MV-4-11 (cell line): Measurements from ENCODE around the gene PHLDB2.

Experiments
- DNase-seq: peaks from one replicate; lab custom pipeline; 2025; lab: John Stamatoyannopoulos, UW

PHLDB2 gene

DNA sequence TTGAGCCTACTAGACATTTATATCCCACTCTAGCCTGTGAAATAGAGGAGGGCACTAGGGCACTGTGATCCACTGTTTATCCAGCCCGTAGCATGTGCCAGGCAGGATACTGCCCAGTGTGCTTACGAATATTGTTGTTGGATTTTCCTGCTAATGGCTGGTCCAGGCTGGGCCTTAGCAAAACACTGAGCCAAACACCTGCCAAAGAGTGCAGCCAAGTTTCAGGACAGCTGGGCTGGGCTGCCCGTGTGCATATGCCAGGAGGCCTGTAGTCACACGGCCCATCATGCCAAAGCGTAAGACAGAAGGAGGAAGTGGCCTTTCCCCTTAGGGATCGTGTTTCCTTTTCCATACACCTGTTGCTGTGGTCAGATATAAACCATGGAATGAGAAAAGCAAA lies 65.2 kb downstream of the PHLDB2 start:
- DNase-seq, result no peak

DNA sequence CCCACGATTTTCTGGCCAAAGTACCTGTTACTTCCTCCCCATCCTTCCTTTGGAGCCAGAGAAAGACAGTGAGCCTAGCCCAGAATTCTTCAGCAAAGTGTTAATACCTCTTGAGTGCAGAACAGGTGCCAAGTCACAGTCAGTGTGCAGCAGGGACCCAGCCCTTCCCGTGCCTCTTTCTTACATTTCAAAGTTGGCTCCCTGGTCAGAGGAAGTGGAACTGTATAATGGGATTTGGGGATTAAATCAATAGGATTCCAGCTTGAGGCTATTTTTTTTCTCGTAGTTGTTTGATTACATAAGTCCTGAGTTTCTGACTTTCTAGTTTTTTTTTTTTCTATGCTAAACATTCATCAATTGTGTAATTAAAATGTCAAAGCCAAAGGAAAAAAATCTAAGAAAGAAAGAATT lies 67.2 kb downstream of the PHLDB2 start:
- no peak for DNase-seq

DNA sequence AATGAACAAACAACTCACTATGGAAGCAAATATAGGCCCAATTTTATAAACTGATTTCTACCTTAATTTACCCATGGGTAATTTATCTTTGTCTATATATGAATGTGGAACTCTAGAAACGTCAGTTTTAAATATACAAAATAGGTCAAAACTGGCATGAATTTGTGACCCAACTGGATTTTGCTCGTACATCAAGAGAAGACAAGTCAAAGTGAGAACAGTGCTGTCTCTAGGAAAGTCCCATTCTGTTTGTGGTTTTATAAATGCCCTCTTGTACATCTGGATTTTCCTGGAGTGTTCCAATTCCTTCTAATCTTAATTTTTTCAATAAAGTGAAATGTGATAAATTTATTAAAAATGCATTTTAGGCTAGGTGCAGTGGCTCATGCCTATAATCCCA lies 69.5 kb downstream of the PHLDB2 start:
- no peak for DNase-seq

DNA sequence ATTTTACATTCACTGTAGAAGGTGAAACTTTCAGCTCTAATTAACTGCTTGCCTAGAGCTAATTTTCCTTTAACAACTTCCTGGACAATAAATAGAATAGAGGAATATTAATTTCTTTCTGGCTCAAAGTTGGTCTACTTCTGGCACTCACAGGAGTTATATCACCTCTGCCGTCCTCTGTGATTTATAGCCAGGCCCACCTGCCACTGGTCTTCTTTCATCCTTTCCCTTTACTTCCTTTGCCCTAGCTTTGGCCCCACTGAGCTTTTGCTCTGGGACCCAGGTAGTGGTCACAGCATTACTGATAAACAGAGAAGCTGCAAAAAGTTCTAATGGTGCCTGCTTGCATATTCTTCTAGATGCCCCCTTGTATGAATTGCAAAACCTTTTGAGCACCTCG lies 70.4 kb downstream of the PHLDB2 start:
- no peak for DNase-seq

- no peak for DNase-seq
Measured at GRCh38 chr3:111932946-111933345, 73.9 kb downstream of the PHLDB2 start.

GRCh38 chr3:111936191-111936841 lies 77.3 kb downstream of the PHLDB2 start:
- DNase-seq, result no peak

- DNase-seq, result no peak
Measured at GRCh38 chr3:111936967-111937366, 77.9 kb downstream of the PHLDB2 start.

GRCh38 chr3:111937871-111938270 lies 78.8 kb downstream of the PHLDB2 start:
- no peak for DNase-seq

DNA sequence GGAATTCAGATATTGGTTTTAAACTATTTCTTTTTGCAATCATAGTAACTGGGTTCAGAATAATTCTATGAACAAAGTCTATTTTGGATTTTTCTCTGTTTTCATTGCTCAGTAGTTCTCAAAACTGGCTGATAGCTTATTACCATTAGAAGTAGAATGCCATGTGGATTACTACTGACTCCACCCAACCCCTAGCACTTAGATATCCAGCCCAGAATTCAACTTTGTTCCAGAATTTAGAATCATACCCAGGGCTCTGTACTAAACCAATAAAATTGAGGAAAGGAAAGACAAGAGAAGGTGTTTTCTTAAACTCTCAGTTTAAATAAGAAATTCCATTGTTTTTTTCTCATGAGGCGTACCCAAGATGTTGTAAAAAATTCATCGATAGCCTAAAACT lies 80.8 kb downstream of the PHLDB2 start:
- no peak for DNase-seq

DNA sequence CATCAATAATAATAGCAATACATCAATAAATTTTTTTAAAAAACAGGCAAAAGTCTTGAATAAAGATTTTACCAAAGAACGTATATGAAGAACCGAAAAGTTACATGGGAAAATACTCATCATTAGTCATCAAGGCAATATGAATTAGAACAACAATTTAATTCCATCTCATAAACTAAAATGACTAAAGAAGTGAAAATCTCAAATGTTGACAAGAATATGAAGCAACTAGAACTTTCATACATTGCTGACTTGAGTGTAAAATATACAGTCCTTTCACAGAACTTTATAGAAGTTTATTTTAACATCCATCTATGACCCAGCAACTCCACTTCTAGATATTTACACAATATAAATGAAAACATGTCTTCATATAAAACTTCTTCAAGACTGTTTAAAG lies 84.5 kb downstream of the PHLDB2 start:
- DNase-seq, result no peak

GRCh38 chr3:111944372-111944771 lies 85.3 kb downstream of the PHLDB2 start:
- DNase-seq, result no peak

DNA sequence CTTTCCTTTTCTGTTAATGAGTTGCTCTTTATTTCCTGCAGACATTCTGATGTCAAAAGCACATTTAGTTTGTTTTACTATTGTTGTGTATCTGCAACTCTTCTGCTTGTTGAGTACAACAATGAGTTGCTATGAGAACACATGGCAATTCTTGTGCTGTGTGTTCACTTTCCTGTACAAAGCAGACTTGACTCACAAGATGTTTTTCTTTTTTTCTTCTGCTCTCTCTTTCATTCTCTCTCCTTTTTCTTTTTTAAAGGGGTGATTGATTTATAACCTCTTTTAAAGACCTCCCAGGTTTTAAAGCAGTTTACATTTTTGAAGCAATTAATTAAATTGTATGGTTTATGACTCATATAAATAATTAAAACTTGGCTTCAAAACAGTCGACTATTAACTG lies 88.2 kb downstream of the PHLDB2 start:
- DNase-seq, result no peak

DNA sequence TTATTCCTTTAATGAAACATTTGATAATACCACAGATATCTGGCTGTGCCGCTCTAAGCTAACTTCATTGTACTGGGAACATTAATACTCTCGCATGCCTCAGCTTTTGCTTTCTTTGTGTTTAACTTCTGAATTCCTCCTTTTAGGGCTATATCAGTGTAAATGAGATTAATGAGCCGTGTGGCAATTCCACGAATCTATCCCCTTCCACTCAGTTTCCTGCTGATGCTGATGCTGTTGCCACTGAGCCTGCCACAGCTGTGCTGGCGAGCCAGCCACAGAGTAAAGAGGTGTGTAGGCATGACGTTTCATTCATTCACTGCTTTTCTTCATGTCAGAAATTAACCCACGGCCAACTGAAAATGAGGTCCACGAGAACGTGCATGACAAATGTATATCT lies 89.7 kb downstream of the PHLDB2 start:
- no peak for DNase-seq

GRCh38 chr3:111949712-111950111 lies 90.6 kb downstream of the PHLDB2 start:
- no peak for DNase-seq

DNA sequence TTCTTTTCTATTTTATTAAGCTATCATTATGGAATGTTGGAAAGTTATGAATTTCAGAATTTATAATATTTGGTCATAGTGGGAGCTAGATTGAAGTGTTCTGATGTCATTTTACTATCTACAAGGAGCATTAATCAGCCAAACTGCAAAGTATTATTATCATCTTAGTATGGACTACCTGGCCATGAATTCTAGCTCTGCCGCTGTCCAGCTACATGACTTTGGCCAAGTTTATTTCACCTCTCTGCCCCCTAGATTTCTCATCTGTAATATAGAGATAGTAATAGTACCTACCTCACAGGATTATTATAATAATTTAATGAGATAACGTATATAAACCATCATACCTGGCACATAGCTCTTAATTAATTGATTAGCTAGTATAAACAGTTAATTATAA lies 92.0 kb downstream of the PHLDB2 start:
- DNase-seq, result no peak

DNA sequence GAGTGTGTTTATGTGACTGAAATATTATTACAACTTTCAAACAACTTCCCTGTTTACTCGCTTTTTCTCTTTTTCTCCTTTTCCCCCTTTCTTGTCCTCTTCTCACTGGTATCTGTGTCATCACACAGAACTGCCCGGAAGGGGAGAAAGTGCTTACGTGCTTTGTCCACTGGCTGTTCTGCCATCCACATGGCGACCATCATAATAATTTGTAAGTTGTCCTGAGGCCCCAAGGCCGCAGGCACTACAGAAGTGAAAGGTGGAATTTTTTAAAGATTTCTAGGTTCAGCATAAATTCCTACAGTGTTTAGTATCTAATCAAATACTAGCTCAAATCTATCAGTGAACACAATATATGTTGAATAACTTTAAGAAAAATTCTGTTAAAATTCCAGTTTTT lies 93.0 kb downstream of the PHLDB2 start:
- no peak for DNase-seq

DNA sequence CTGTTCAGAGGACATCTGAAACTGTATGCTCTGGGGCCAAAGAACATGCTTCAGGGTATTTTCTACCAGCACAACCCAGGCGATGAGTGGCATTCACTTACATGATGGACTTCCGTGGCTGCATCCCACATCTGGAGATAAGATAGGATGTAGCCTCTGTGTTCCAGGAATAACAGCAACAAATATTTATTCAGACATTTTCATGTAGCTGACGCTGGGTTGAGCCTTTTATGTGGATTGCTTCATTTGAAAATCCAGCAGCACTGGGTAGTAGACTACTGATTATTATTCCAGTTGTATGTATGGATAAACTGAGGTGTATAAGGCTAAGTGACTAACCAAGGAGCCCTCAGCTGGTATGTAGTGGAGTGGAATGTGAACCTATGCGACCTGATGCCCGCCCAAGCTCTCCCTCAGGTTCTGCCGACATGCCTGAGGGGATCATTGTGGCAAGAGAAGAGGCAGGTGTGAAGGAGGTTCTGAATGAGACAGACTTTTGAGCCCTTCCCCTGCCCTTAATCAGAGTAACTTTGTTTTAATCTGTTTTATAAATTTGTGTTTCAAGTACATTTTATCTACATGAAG lies 93.9 kb downstream of the PHLDB2 start:
- DNase-seq, result no peak

DNA sequence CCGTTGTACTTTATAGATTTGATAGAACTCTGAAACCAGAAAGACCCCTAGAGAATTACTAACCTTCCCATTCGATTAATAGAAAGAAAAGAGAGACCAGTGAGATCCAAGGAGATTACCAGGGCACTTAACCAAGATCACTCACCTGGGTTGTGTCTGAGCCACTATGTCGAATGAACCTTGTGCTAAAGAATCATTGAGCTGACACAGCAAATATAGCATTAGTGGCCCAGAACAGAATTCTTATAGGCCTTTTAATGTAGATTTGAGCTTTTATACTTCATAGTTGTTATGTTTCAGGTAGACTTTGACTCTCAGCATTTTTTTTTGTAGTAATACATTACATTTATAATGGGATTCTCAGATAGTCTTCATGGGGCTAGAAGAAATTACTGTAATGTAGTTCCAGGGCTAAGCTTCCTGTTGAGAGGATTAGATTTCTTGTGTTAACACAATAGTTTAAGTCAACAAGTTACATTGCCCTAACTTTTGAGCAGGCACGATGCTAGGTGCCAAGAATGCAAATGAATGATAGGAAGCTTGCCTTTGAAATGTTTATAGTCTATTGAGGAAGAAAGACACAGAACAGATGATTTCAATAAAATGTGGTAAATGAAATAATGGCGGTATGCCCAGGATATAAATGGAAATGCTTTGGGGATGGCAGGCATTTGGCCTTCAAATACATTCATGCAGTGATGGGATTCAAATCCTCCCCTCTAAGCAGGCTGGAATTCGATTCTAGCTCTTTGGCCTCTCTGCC lies 95.3 kb downstream of the PHLDB2 start:
- DNase-seq, result no peak

DNA sequence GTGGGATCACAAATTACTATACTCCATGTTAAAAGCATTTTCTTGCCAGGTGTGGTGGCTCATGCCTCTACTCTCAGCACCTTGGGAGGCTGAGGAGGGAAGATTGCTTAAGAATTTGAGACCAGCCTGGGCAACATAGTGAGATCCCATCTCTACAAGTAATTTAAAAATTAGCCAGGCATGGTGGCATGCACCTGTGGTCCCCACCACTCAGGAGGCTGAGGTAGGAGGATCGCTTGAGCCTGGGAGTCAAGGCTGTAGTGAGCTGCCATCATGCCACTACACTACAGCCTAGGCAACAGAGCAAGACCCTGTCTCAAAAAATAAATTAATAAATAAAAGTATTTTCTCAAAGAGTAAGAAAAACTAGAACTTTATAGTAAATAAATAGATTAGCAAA lies 96.8 kb downstream of the PHLDB2 start:
- DNase-seq, result no peak

- no peak for DNase-seq
Measured at GRCh38 chr3:111956449-111956848, 97.4 kb downstream of the PHLDB2 start.

- DNase-seq, result no peak
Measured at GRCh38 chr3:111956995-111957734, 98.1 kb downstream of the PHLDB2 start.

DNA sequence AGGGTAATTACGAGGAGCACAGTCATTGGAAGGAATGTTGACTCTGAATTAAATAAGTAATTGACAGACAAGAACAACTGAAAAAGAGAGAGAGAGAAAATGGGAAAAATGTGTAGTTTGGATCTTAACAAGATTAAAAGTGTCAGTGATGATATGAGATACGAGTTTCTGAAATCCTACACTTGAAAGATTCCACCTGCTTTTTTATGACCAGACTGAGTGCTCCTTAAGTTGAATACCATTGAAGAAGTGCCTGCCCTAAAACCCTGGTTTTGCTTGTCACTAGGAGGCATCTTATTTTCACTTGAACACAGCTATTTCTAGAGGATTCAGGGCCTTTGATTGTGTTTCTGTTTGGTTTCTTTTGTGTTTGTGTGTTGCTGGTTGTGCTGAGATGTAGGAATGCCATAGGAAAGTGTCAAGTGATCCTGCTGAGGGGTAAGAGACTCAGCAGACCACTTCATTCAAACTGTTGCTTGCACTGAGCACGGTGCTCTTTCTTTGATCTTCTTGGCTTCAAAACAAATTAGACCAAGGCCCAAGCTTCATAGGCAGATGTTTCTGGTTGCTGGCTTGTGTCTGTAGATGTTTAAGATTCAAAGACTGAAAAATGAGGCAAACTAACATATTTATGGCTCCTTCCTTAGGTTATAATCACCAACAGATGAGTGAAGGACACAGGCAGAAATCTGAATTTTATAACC lies 102.5 kb downstream of the PHLDB2 start:
- no peak for DNase-seq
